LNCAP (cell line): ENCODE results near the gene CLPSL1.

Experiments
- CTCF ChIP-seq: fragments of 450-650 bp; IDR thresholded peaks from 2 replicates; pipeline ENCODE4 v1.5.1; 2017; ENCODE audit warnings: mild to moderate bottlenecking

The CLPSL1 gene

GRCh38 chr6:35751594-35751993 lies 29.2 kb upstream of the CLPSL1 start:
- no peak for TF ChIP-seq CTCF

- no peak for TF ChIP-seq CTCF
These were observed 28.5 kb upstream of the CLPSL1 start for GRCh38 chr6:35752330-35752729.

- peak; percentile 23; the same call in 1 of the 2 replicates for TF ChIP-seq CTCF
These were observed 26.2 kb upstream of the CLPSL1 start for GRCh38 chr6:35754452-35755277.

GRCh38 chr6:35755278-35755924 lies 25.4 kb upstream of the CLPSL1 start:
- TF ChIP-seq CTCF, result no peak

GRCh38 chr6:35757456-35758123 lies 23.2 kb upstream of the CLPSL1 start:
- no peak for TF ChIP-seq CTCF

GRCh38 chr6:35759426-35759825 lies 21.4 kb upstream of the CLPSL1 start:
- TF ChIP-seq CTCF, result no peak

- no peak for TF ChIP-seq CTCF
These were observed 15.1 kb upstream of the CLPSL1 start for GRCh38 chr6:35765739-35766138.
